Immature natural killer cell (primary cell): Measurements from ENCODE around the gene NHSL2. TPM values are rescaled to one million over a fixed set of nuclear protein-coding genes. Genes with fewer than 3 reads are reported as not detected.
A peak's percentile ranks its signal among the peaks of the same experiment; 100 is the strongest.
"Not testable (repeated sequence)": the region's sequence is repeated elsewhere in the genome, so short reads cannot be mapped to it uniquely, and the experiment has no call there.

ENCODE experiments used
- DNase-seq, 3 donors: peaks; one replicate each; pipeline ENCODE4 v3.0.0; 2022; ENCODE audit warnings: mixed read lengths in 1 of 3
- H3K27ac Mint-ChIP-seq, 6 donors: one replicate each; pipeline ENCODE4 v1.8.0; 2020; ENCODE audit warnings: mixed read lengths in 6 of 6, mild to moderate bottlenecking in 5 of 6, inconsistent platforms in 4 of 6, moderate library complexity in 3 of 6
- H3K27me3 Mint-ChIP-seq, 3 donors: one replicate each; pipeline ENCODE4 v1.8.0; 2020 to 2021; ENCODE audit warnings: low read depth in 3 of 3, mild to moderate bottlenecking in 3 of 3, mixed read lengths in 3 of 3, moderate library complexity in 3 of 3, inconsistent platforms in 1 of 3
- H3K36me3 Mint-ChIP-seq, 3 donors: one replicate each; pipeline ENCODE4 v1.8.0; 2020; ENCODE audit warnings: mixed read lengths in 3 of 3, inconsistent platforms in 2 of 3, mild to moderate bottlenecking in 2 of 3
- H3K4me1 Mint-ChIP-seq, 2 donors: one replicate each; pipeline ENCODE4 v1.8.0; 2020; ENCODE audit warnings: inconsistent platforms in 2 of 2, mild to moderate bottlenecking in 2 of 2, mixed read lengths in 2 of 2, moderate library complexity in 1 of 2
- H3K4me3 Mint-ChIP-seq, 5 donors: one replicate each; pipeline ENCODE4 v1.8.0; 2020; ENCODE audit warnings: mild to moderate bottlenecking in 5 of 5, mixed read lengths in 5 of 5, inconsistent platforms in 3 of 5, moderate library complexity in 3 of 5
- H3K9me3 Mint-ChIP-seq, 6 donors: one replicate each; pipeline ENCODE4 v1.8.0; 2020; ENCODE audit warnings: mild to moderate bottlenecking in 6 of 6, mixed read lengths in 6 of 6, inconsistent platforms in 4 of 6, moderate library complexity in 3 of 6
- polyA plus RNA-seq, 3 donors: library from polyadenylated mRNA; unstranded; fragments of 300-500 nt; fragmentation: Illumina TruSeq; gene quantifications; one replicate each; pipeline ENCODE4 v1.2.3, GENCODE V29; 2021

Gene NHSL2
- polyA plus RNA-seq = 10 to 100 TPM; 10.2 to 29.0 (median 10.6) TPM

- Mint-ChIP-seq H3K36me3 (no peaks in the 10 kb centered on the region), H3K9me3 (no peaks in the 10 kb centered on the region), H3K27me3 (peaks cover 7 to 26% (median 21%) of the 10 kb centered on the region in 3 donors), H3K27ac (no peak within 1 kb of the TSS), H3K4me3 (peak within 1 kb of the TSS; percentile 56 to 71 (median 66)), H3K4me1 (no peaks in the 10 kb centered on the region)
- DNase-seq = peak in 1 of 3 donors; percentile 4
Measured at GRCh38 chrX:71910643-71910985, at the start of gene NHSL2. Gene NHSL2 (plus strand): TSS chrX:71910845.

GRCh38 chrX:71867680-71868079 lies 43.0 kb upstream of the NHSL2 start:
- no peak for DNase-seq
- Mint-ChIP-seq H3K27ac (no peak overlapping the region), H3K36me3 (no peaks in the 10 kb centered on the region), H3K4me1 (no peaks in the 10 kb centered on the region), H3K4me3 (no peak overlapping the region), H3K27me3 (peaks cover 3 to 12% (median 6%) of the 10 kb centered on the region in 3 donors), H3K9me3 (peaks cover 0 to 2% (median 0%) of the 10 kb centered on the region in 6 donors)

GRCh38 chrX:71869566-71869965 lies 41.1 kb upstream of the NHSL2 start:
- H3K9me3 Mint-ChIP-seq, H3K27me3 Mint-ChIP-seq, H3K4me1 Mint-ChIP-seq, DNase-seq, H3K27ac Mint-ChIP-seq, H3K4me3 Mint-ChIP-seq, H3K36me3 Mint-ChIP-seq: not testable (repeated sequence)

GRCh38 chrX:71870208-71871098 lies 40.2 kb upstream of the NHSL2 start:
- H3K27ac Mint-ChIP-seq = no peak overlapping the region
- H3K4me3 Mint-ChIP-seq = no peak overlapping the region
- DNase-seq = no peak
- H3K27me3 Mint-ChIP-seq = peaks cover 1 to 6% (median 6%) of the 10 kb centered on the region in 3 donors
- H3K36me3 Mint-ChIP-seq = no peaks in the 10 kb centered on the region
- peaks cover 0 to 3% (median 0%) of the 10 kb centered on the region in 6 donors for H3K9me3 Mint-ChIP-seq
- H3K4me1 Mint-ChIP-seq = no peaks in the 10 kb centered on the region

DNA sequence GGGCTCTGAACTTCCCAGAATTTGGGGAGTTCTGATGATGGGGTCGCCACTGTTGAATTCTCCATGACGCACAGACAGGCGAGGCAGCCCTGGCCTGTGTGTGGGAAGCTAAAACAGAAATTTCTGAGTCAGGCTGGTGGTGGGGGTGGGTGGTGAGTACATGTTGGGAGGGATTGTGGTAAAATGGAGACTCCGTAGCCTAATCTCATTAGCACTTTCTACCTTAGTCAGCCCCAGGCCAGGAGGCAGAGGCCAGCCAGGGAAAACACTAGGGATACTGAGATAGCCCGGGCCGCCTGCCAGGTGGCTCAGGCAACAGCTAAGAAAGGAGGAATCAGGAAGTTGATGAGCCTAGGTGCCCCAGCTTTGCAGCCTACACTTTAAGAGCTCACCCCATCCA lies 39.3 kb upstream of the NHSL2 start:
- H3K9me3 Mint-ChIP-seq = peaks cover 0 to 3% (median 0%) of the 10 kb centered on the region in 6 donors
- H3K27ac Mint-ChIP-seq = no peak overlapping the region
- no peaks in the 10 kb centered on the region for H3K36me3 Mint-ChIP-seq
- peaks cover 1 to 6% (median 4%) of the 10 kb centered on the region in 3 donors for H3K27me3 Mint-ChIP-seq
- H3K4me3 Mint-ChIP-seq = no peak overlapping the region
- H3K4me1 Mint-ChIP-seq = no peaks in the 10 kb centered on the region
- no peak for DNase-seq

DNA sequence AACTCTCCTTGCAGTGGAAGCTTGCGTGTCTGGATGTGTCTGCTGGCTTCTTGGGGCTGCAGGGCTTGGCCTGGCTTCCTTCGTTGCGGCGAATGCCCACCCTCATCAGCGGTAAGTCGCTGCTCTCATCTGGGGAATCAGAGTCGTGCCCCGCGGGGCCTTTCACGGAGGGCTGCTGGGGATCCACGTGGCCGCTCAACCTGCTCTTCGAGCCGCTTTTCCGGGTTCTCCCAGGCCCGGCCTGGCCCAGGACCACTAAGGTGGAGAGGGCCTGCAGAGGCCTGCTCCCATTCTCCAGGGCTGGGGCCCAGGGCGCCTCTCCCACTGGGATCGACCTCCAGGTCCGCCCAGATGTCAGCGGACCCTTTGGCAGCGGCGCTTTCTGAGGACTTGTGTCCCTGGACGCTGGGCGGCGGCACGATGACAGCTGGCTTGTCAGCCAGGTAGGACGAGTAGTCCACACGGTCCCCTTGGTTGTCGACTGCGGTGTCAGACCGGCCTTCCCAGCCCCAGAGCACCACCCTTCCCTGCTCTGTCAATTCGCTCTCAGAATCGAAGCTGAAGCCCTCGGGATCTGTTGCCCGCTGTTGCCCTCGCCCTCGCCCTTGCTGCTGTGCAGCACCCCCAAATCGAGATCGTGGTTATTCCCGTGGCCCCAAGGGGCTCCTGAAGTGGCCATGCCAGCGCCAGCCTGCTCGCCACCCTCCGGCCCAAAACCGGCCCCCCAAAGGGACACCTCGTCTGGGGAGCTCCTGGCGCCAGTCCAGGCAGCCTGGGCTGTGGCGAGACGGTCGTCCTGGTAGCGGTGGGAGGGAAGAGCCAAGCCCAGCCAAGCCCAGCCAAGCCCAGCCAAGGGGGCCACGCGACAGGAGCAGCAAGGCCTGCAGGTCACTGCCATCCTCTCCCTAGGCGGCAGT lies 37.8 kb upstream of the NHSL2 start:
- no peaks in the 10 kb centered on the region for H3K36me3 Mint-ChIP-seq
- no peaks in the 10 kb centered on the region for H3K4me1 Mint-ChIP-seq
- no peak for DNase-seq
- peaks cover 2 to 5% (median 2%) of the 10 kb centered on the region in 3 donors for H3K27me3 Mint-ChIP-seq
- H3K9me3 Mint-ChIP-seq = peaks cover 0 to 2% (median 0%) of the 10 kb centered on the region in 6 donors
- H3K4me3 Mint-ChIP-seq = no peak overlapping the region
- no peak overlapping the region for H3K27ac Mint-ChIP-seq

- H3K27ac Mint-ChIP-seq = no peak overlapping the region
- no peak for DNase-seq
- peaks cover 0 to 2% (median 0%) of the 10 kb centered on the region in 6 donors for H3K9me3 Mint-ChIP-seq
Measured at GRCh38 chrX:71873459-71873833, 37.2 kb upstream of the NHSL2 start.

DNA sequence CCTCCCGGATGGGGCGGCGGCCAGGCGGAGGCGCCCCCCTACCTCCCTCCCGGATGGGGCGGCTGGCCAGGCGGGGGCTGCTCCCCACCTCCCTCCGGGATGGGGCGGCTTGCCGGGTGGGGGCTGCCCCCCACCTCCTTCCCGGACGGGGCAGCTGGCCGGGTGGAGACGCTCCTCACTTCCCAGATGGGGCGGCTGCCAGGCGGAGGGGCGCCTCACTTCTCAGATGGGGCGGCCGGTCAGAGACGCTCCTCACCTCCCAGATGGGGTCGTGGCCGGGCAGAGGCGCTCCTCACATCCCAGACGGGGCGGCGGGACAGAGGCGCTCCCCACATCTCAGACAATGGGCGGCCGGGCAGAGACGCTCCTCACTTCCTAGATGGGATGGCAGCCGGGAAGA lies 33.8 kb upstream of the NHSL2 start:
- not testable (repeated sequence) for H3K36me3 Mint-ChIP-seq, H3K4me3 Mint-ChIP-seq, H3K4me1 Mint-ChIP-seq, H3K9me3 Mint-ChIP-seq, H3K27ac Mint-ChIP-seq, DNase-seq
- peaks cover 2 to 16% (median 10%) of the 10 kb centered on the region in 3 donors for H3K27me3 Mint-ChIP-seq

More at GRCh38 chrX:71873459-71873833, 37.2 kb upstream of the NHSL2 start:
- H3K36me3 Mint-ChIP-seq = no peaks in the 10 kb centered on the region
- no peak overlapping the region for H3K4me3 Mint-ChIP-seq
- H3K4me1 Mint-ChIP-seq = no peaks in the 10 kb centered on the region
- peaks cover 2 to 5% (median 5%) of the 10 kb centered on the region in 3 donors for H3K27me3 Mint-ChIP-seq

DNA sequence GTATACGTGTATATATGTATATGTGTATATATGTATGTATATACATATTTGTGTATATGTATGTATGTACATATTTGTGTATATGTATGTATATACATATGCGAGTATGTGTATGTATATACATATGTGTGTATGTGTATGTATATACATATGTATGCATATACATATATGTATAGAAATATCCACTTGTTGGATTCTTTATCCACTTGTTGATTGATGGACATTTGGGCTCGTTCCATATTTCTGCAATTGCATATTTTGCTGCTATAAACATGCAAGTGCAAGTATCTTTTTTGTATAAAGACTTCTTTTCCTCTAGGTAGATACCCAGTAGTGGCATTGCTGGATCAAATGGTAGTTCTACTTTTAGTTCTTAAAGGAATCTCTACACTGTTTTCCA lies 25.5 kb upstream of the NHSL2 start:
- Mint-ChIP-seq H3K9me3 (peaks cover 0 to 3% (median 0%) of the 10 kb centered on the region in 6 donors), H3K36me3 (no peaks in the 10 kb centered on the region), H3K27ac (no peak overlapping the region), H3K27me3 (peaks cover 4 to 8% (median 5%) of the 10 kb centered on the region in 3 donors), H3K4me3 (no peak overlapping the region), H3K4me1 (no peaks in the 10 kb centered on the region)
- no peak for DNase-seq

DNA sequence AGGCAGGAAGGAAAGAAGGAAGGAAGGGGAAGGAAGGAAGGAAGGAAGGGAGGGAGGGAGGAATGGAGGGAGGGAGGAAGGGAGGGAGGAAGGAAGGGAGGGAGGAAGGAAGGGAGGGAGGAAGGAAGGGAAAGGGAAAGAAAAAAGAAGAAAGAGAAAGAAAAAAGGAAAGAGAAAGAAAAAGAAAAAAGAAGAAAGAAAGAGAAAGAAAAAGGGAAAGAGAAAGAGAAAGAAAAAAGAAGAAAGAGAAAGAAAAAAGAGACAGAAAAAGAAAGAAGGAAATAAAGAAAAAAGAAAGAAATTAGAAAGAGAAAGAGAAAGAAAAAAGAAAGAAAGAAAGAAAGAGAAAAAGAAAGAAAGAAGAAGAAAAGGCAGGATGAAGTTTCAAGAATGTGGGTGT lies 15.0 kb upstream of the NHSL2 start:
- H3K36me3 Mint-ChIP-seq = no peaks in the 10 kb centered on the region
- H3K9me3 Mint-ChIP-seq = no peaks in the 10 kb centered on the region
- H3K4me3 Mint-ChIP-seq = no peak overlapping the region
- no peak overlapping the region for H3K27ac Mint-ChIP-seq
- no peaks in the 10 kb centered on the region for H3K4me1 Mint-ChIP-seq
- H3K27me3 Mint-ChIP-seq = peaks cover 0 to 6% (median 1%) of the 10 kb centered on the region in 3 donors
- DNase-seq = no peak

DNA sequence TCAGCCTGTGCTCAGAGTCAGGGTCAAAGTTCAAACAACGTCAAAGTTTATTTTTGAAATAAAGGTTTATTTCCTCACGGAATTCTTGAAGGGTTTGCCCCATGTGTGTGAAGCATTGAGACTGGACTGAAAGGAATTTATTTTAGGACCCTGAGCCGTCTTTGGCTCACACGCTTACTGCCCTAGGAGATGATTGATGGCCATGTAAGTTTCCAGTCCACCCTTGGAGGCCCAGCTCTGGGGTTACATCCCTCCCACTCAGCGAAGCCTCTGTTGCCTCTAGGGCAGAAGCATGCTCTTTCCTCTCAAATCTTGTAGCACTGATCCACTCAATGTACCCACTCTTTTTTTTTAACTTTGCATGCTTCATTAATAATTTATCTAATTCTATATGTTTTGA lies 4.5 kb upstream of the NHSL2 start:
- Mint-ChIP-seq H3K4me1 (no peaks in the 10 kb centered on the region), H3K36me3 (no peaks in the 10 kb centered on the region), H3K27me3 (peaks cover 7 to 17% (median 14%) of the 10 kb centered on the region in 3 donors), H3K4me3 (no peak overlapping the region), H3K27ac (no peak overlapping the region), H3K9me3 (no peaks in the 10 kb centered on the region)
- no peak for DNase-seq

GRCh38 chrX:71908387-71908786 lies 2.3 kb upstream of the NHSL2 start:
- Mint-ChIP-seq H3K4me1 (no peaks in the 10 kb centered on the region), H3K27me3 (peaks cover 6 to 21% (median 16%) of the 10 kb centered on the region in 3 donors), H3K9me3 (no peaks in the 10 kb centered on the region), H3K27ac (no peak overlapping the region), H3K36me3 (no peaks in the 10 kb centered on the region), H3K4me3 (no peak overlapping the region)
- DNase-seq = no peak

DNA sequence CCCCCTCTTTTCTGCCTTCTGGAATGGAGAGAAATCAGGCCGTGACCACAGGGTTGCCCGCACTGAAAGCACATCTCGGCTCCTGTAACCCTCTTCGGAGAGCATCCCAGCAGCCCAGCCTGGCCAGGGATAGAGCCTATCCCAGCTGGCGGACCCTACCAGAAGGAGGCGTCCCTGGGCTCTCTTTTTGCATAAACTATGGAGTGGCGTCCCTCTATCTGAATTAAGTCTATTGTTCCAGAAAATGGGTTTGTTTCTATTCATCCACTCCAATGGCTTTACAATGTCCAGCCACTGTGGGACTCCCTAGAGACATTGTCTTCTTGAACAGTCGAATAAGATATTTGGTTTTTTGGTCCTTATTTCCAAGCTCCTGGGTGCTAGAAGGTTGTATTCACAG lies 689 bp upstream of the NHSL2 start:
- DNase-seq = no peak
- Mint-ChIP-seq H3K27ac (no peak overlapping the region), H3K9me3 (no peaks in the 10 kb centered on the region), H3K4me1 (no peaks in the 10 kb centered on the region), H3K36me3 (no peaks in the 10 kb centered on the region), H3K27me3 (peaks cover 7 to 26% (median 21%) of the 10 kb centered on the region in 3 donors), H3K4me3 (peak overlapping the region in 2 of 5 donors; percentile 67 to 71)
